Posterior cingulate gyrus (tissue), 11 donors: ENCODE results near the gene MARK2.

Experiments used
- DNase-seq, 10 donors: peaks; one replicate each; pipeline versions ENCODE4 v3.0.0 to v3.0.0-alpha.2; 2020 to 2021; ENCODE audit warnings: mixed read lengths in 3 of 10
- intact Hi-C: fragments of 100-400 bp; cut with DNase I; formaldehyde crosslinking; loops from one replicate; pipeline ENCODE4 v1.15.1; 2023

The MARK2 gene

DNA sequence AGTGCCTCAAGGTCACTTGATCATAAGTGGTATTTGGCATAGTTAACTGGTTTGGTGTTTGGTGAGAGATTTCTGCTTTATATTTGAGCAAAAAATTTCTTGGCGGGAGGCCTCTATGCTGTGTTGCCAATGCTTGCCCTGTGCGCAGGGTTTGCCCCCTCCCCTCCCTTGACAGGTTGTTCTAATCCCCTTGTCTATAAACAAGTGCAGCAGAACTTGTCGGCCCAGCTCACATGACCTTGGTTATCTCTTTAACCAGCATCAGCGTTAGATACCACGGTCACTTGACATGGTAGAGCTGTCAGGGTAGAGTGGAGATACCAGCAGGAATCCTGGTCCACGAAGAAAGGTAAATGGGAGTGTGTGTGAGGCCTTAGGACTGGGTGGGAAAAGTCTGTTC, 35.6 kb downstream of the MARK2 start:
- no peak for DNase-seq
- intact Hi-C loops, result no loop called here

DNA sequence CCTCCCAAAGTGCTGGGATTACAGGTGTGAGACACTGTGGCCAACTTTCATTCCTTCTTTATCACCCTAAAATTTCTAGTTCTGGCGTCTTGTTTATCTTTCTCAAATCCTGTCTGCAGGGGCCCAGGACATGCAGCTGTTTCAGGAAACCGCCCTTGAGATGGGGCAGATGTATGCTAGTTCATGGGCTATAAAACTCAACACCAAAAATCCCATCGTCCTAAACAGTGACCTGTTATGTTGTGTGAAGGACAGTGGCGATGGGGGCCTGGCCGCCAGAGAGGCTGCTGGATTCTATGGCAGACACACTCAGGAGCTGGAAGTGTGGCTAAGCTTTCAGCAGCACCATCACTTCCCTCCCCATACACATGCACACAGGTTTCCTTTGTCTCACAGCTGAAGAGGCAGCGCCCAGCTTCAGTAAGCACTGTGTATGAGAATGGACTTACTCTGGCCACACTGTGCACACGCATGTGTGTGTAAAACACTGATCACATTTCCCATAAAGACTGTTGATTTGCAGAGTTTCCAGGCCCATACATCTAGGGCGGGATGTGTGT, 36.7 kb downstream of the MARK2 start:
- DNase-seq, result peak in 1 of 10 donors; percentile 66
- intact Hi-C loops, result no loop called here

DNA sequence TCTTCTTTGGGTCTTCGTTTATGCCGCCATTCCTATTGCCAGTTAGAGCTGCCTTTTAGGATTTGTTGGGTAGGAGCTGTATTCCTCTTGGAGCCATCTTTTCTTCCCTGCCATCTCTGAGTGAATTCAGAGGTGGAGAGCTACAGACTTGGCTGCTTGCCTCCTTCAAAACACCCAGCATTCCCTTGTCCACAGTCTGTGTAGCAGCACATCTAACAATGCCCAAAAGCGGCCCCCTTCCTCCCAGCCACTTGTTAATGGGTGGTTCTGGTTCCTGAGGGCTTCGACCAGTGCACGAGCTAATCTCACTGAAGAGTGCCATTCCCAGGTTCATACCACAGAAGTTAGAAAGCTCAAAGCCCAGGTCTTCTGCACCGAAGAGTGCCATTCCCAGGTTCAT, 37.7 kb downstream of the MARK2 start:
- DNase-seq, result peak in 3 of 10 donors; percentile 25 to 67 (median 36)
- intact Hi-C loops, result no loop called here

DNA sequence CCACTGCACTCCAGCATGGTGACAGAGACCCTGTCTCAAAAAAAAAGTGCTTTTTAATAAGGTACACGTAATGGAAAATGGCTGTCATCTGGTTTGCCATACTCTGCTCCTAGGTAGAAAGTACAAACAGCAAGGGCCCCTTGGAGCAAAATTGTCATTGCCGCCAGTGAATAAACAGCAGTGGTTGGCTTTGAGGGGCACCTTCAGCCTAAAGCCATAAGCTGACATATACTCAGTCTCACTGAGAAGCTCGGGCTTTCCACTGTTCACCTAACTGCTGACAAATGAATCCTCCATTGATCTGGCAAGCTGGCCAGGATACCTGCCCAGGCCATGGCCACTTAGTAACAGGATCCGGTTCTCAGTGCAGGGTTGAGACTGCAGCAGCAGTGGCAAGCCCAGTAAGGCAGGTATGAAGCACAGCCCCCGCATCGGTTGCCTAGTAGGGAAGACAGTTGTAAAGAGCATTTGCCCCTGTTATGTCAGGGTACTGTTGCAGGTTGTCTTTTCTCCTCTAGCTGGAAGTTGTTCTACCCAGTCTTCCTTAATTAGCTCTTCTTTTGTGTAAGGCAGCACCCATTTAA, 38.8 kb downstream of the MARK2 start:
- intact Hi-C loops, result no loop called here
- DNase-seq, result peak in 2 of 10 donors; percentile 35 to 61

DNA sequence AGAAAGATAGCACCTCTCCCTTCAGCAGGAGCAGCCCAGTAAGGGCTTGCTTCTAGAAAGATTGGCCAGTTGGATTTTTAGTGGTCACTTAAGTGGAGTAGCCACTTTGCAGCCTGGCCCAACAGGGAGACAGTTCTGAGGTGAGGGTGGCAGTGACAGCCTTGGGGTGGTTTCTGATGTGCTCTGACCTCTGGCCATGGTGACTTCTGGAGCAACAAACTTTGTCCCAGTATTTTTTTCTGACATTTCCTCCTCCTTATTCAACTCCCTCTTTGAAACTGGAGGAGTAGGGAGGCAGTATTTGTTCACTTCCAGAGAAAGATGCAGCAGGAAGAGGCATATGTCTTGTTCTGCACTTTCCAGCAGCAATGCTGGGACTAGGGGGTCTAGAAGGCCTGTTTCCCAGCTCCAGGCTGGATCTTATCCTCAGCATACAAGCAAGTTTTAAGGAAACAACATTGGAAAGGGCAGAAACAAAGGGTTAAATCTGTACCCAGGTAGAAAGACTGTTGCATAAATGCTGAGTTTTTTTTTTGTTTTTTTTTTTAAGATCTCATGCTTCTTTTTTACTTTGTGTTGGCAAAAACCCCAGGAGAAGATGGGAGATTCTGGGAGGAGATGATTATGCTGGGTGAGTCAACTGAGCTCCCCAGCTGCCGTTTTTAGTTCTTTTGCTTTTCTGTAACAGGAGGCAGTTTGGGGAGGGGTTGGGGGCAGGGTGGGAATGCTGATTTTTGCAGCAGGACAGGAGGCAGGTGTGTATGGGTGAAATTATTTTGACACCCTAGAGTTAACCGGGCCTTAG, 40.9 kb downstream of the MARK2 start:
- DNase-seq, result peak in 3 of 10 donors; percentile 28 to 43 (median 42)
- intact Hi-C loops, result no loop called here

DNA sequence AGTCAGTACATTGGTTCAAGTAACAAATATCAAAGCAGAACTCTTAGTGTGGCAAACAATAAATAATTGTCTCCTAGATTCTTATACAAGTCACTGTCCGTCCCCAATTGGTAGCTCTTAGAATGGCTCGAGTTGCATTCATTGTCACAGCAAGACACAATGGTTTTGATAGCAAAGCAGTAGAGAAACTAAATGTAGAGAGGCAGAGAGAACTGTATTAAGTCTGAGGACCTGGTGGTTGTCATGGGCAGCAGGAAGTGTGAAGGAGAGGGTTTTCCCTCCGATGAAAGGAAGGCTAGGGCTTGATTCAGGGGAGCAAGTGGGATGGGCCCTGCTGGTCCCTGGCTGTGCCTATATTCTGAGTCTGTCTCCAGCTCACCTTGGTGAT, 41.5 kb downstream of the MARK2 start:
- DNase-seq, result peak in 1 of 10 donors; percentile 4
- intact Hi-C loops, result no loop called here

DNA sequence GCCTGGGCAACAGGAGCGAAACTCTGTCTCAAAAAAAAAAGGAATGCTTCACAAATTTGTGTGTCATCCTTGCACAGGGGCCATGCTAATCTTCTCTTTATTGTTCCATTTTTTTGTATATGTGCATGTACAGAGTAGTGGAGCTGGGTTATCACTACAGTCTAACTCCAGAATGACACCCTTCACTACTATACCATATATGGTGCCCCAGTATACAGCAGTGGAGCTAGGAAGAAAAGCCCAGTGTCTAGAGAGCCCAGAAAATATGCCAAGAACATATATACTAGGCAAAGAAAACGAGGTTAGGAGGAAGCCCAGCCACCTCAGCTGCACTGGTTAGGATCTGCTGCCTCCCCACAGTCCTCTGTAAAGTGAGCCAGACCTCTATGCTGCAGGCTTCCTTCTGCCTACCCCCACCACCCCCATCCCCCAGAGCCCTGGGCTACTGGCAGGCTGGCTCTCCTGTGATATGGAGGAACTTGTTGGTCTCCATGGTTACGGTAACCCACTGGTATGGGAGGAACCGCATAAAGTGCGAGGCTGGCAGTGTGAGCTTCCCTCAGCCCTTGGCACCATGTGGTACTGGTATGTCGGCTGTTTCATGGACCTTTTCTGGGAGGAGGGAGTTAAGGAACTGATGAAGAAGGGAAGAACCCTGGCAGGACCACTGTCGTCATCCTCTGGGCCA, 43.8 kb downstream of the MARK2 start:
- intact Hi-C loops, result no loop called here
- DNase-seq, result peak in 2 of 10 donors; percentile 32 to 89

DNA sequence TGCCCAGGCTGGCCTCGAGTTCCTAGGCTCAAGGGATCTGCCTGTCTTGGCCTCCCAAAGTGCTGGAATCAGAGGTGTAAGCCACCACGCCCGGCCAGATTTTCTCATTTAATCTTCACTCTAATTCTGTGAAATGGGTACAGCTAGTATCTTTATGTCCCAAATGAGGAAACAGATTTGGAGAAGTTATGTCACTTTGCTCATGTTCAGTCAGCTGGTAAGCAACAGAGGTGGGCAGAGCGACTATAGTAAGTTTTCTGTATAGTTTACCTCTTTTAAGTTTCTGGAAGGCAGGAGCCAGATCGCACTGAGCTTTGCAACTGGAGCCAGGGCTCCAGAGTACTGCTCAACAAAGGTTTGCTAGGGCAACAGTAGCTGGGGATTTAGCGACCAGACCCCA, 44.9 kb downstream of the MARK2 start:
- intact Hi-C loops, result no loop called here
- peak in 1 of 10 donors; percentile 25 for DNase-seq

DNA sequence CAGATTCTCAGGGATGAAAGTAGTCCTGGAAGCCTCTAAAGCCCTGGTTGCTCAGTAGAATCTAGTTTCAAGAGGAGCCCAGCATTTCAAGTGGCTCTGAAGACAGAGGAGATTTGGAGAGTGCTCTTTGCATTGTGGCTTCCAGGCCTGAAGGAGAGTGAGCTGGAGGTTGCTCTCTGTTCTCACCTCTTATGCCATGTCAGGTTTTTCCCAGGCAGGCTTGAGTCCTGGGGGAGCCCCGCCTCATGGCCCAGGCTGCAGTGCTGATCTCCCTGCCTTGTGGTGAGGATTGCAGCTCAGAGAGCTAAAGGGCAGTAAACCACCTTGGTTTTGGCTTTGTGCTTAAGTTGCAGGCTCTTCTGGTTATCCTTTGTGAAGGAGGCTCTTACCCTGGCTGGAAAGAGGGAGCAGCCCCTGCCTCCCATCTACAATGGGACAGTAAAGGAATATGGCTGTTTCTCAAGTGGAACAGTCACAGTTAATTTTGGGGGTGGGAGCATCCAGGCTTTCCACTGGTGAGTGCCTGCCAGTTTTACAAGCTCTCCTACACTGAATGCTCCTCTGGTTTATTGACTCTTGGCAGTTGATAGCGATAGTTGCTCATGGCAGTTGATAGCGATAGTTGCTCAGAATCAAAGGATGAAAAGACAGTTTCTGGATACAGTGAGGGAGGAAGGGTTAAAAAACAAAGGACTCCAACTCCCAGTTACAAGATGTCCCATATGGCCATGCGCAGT, 45.5 kb downstream of the MARK2 start:
- intact Hi-C loops, result no loop called here
- DNase-seq, result peak in 1 of 10 donors; percentile 37

DNA sequence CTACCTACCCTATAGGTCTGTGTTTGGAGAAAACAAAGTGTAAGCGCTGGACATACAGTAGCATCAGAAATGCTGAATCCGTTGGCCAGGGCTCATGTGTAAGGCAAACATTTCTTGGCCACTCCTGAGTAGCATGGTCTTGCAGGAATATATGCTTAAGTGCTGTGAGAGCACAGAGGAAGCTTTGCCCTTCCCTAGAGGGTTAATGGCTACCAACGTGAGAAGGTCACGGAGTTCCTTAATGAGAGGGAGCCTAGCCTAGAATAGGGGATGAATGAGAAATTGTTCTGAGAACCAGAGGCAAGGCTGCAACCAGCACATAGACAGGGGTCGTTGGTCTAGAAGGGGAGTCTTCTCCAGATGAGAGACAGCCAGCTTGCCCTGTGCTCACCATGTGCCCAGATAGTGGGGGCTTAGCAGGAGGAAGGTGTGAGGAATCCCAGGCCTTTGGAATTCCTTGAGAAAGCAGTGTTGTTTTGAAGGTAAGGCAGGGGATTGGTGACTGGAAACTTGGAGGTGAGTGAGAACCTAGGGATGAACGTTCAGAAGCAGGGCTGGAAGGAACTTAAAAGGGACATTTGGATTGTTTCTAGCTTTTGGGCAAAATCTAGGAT, 48.6 kb downstream of the MARK2 start:
- intact Hi-C loops, result no loop called here
- peak in 1 of 10 donors; percentile 24 for DNase-seq

DNA sequence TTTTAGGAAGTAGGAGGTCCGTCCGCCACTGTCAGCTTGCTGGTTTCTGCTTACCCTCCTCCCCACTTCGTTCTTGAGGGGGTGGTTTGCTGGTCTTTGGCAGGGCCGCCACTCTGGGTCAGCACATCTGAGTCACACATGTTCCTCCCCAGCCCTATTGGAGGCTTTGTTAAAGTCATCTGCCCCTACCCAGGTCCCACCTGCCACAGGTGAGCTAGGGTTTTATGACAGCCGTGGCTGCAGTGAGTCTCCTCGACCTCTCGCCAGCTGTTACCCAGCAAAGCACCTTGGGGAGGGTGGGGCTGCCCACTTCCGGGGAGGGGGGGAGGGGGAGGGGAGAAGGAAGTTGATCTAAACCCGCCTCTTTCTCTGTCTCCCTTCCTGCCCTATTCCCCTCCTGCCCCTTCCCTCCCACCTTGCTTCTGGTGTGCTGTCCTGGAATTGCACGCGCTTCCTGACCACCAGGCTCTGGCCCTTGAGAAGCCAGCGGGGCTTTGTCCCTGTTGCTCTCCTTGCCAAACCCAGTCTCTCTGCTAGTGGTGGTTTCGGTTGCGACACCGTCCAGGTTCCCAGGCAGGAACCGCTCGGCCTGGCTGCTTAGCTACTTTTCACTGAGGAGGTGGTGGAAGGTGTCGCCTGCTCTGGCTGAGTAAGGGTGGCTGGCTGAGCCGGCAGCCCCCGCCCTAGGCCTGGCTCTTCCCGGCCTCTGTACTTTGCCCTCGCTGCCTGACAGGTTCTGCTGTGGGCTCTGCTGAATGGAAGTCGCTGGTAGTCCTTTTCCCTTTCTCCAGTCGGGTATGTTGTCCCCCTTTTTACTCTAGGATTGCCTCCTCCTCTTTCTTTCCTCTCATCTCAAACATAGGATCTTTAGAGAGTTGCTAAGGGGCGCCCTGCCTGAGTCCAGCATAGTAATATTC, 49.5 kb downstream of the MARK2 start:
- intact Hi-C loops, result no loop called here
- peak in 6 of 10 donors; percentile 33 to 90 (median 70) for DNase-seq

DNA sequence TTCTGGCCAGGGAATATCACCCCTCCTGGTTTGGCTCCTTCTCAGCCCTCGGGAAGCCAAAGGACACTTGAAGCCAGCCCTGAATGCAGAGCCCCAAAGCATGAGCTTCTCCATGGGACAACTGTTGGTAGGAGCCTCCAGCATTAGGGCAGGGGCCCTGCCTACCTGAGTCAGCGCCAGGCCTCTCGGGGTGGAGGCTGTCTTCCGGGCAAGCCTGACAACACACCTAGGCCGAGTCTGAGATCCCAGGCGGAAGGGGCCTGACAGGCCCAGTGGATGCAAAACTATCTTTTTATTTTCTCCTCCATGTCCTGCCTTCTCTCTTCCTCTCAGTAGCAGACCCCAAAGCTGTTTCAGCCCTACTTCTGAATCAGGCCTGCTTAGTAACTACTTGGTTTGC, 50.4 kb downstream of the MARK2 start:
- peak in 1 of 10 donors; percentile 72 for DNase-seq

DNA sequence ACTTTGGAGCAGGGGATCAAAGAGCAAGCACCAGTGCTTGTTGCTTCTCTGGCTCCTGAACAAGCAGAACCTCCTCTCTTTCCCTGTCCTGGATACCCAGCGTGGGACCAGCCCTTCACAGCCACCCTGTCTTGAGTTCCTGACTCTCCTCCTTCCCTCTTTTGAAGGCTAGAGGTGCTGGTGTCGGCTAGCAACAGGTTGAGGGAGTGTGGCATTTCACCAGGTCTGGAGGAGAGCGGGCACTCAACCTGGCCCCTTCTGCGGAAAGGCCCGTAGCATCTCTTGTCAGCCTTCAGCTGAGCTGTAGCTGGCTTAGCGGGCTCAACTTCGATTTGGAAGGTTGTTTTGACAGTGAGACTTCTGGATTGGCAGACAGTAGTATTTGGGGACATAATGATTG, 51.5 kb downstream of the MARK2 start:
- DNase-seq, result peak in 1 of 10 donors; percentile 39
- intact Hi-C loops, result no loop called here

More for the DNA sequence above, 50.4 kb downstream of the MARK2 start:
- intact Hi-C loops, result no loop called here

DNA sequence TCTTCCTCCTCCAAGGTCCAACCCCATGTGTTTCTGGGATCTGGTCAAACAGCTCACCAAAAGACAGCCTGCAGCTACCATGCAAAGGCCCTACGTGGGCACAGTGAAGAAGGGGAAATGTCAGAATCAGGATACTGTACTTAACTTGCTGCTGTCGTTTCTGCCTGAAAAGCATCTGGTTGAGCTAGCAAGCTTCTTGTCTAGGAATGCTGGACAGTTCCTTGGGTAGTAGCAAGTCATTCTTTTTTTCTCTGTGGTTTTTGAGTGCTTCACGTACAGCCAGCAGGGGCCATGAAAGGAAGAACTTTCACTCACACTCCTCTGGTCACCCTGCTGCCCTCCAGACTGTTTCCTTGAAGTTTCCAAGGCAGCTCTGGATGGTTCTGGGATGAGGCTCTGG, 53.3 kb downstream of the MARK2 start:
- no peak for DNase-seq
- intact Hi-C loops, result no loop called here

DNA sequence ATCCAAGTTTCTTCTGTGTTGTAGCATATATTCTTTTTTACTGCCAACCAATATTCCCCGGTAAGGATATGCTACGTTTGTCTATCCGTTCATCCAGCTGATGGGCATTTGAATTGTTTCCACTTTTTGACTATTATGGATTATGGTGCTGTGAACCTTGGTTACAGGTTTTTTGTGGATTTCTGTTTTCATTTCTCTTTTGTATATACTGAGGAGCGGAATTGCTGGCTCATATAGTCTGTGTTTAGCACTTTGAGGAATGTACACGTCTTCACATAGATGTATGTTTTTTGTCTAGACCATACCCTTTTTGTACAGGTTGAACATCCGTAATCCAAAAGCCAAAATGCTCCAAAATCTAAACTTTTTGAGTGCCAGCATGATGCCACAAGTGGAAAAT, 54.4 kb downstream of the MARK2 start:
- intact Hi-C loops, result no loop called here
- DNase-seq, result no peak

DNA sequence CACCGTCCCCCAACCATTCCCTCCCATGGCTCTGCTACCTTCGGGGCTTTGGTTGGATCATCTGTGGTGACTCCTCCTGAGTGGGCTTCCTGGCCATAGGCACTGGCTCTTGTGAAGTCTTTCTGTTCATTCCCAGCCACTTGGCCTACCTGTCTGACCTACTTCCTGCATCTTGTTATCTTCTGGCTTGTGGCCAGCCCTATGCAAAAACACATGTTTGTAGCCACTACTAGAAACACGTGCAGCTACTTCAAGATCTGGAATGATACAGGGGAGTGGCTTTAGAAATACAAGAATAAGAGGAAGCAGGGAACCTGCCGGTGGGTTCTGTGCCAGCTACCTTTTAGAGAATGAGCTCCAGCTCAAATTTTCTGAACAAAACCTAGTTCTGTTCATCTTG, 57.2 kb downstream of the MARK2 start:
- no peak for DNase-seq
- intact Hi-C loops, result no loop called here

DNA sequence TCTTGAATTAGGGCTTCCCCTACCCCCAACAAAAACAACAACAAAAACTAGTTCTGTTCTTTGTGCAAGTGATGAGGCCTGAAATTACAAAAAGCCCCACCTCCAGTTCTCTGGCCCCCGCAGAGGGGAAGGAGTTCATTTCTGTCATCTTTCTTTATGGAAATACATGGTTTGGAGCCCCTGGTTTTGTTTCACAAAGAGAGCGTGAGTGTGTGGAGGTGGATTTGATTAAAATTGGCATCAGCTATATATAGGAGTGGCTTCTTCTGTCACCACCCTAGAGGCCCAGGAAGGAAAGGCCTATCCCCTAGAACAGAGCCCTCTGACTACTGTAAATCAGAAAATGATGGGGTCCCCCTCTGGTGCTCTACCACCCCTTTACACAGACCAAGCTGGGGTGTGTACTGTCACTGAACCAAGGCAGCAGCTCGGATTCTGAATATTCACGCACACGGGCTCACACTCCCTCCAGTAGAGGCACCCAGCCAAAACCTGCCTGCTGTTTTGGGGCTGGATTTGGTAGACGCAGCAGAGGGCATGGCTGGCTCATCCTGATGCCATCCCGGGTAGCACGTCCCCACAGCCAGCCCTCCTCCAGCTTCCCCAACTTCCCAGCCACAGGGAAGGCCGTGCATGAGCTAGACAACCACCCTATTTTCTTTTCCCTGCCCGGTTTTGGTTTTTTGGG, 58.7 kb downstream of the MARK2 start:
- DNase-seq, result peak in 7 of 10 donors; percentile 59 to 92 (median 70)
- intact Hi-C loops, result no loop called here

DNA sequence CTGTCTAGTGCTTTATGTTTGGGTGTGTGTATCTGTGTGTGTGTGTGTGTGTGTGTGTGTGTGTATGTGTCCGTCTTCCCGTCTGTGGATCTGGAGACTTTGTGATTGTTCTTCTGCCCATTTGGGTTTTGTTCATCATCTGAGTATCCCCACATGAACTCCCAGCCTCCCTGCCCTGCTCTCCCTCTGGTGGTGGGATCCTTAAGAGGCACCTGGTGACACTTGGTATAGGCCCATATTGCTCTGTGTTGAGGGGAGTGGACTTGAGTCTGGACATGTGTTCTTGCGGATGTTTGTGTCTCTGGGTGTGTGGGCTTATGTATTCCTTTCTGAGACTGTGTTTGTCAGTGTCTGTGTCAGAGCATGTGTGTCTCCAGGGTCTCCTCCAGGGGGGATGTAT, 62.8 kb downstream of the MARK2 start:
- DNase-seq, result no peak
- intact Hi-C loops, result no loop called here
